Ammon's horn (tissue), 1 donor: Measurements from ENCODE around the gene NKX2-2.

Source experiments
- DNase-seq: peaks from one replicate; pipeline ENCODE4 v3.0.0-alpha.2; 2016; ENCODE audit warnings: low spot score

NKX2-2 gene

GRCh38 chr20:21513881-21514540 lies at the start of gene NKX2-2:
Gene NKX2-2, minus strand, starts transcription at chr20:21514064. Its CDS starts 395 bp downstream, at chr20:21513669.
- DNase-seq: peak; percentile 75

DNA sequence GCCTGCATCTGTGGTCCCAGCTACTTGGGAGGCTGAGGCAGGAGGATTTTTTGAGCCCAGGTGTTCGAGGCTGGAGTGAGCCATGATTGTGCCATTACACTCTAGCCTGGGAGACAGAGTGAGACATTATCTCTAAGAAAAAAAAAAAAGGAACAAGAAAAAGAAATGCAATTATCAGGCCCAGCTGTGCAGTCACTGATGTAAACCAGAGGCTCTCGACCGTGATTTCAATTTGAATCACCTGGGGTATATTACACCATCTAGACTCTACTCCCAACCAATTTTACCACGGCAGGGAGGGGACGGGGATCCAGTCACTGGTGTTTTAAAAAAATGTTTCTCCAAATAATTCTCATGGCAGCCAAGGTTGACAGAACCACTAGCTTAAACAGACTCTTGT lies 48.8 kb upstream of the NKX2-2 start:
- no peak for DNase-seq

DNA sequence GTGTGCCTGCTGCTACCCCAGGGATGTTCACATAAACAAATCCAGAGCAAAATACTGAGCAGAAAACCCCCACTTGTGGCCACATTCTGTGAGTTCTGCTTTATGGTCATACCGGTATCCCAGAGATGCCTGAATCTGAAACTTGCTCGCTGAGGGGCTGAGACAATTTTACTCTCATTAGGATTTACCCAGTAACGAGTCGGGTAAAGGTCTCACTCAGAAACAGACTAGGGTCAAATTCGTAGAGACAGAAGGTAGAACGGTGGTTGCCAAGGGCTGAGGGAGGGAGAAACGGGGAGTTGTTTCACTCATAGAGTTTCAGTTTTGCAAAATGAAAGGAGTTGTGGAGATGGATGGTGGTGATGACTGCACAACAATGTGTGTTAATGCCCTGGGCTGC lies 45.4 kb upstream of the NKX2-2 start:
- DNase-seq: no peak

DNA sequence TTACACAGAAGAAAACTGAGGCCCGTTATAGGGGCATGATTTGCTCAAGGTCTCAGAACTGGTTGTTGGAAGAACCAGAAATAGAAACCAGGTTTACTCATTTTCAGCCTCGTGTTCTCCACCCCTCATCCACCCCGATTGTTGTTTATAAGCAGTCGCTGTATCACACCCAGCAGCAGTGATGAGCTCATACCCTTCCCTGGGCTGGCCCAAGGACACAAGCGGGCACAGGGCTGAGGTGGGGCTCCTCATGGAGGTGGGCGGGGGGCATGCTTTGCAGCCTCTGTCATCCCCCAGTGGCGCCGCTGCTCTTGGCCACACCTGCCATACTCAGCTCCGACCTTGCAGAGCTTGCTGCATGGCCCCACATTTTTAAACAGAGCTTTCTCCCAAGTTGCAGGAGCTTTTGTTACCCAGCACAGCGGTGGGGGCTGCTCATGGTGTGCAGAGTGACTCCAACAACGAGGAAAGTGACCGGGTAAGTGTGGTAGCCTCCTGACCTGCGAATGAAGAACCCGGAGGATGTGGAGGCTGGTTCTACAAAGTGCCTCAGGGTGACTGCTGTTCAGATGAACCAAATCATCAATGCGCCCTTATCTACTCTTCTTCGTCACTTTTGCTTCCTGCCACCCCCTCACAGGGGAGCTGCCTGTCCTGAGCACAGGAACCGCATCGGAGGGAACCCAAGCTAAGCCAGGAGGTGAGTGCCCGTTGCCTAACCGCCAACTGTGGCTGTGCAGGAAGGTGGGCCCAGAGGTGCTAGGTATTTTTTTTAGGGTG lies 43.6 kb upstream of the NKX2-2 start:
- DNase-seq: no peak

- DNase-seq: no peak
Observed at GRCh38 chr20:21556398-21556797, 42.5 kb upstream of the NKX2-2 start.

GRCh38 chr20:21555470-21556120 lies 41.7 kb upstream of the NKX2-2 start:
- DNase-seq: no peak

DNA sequence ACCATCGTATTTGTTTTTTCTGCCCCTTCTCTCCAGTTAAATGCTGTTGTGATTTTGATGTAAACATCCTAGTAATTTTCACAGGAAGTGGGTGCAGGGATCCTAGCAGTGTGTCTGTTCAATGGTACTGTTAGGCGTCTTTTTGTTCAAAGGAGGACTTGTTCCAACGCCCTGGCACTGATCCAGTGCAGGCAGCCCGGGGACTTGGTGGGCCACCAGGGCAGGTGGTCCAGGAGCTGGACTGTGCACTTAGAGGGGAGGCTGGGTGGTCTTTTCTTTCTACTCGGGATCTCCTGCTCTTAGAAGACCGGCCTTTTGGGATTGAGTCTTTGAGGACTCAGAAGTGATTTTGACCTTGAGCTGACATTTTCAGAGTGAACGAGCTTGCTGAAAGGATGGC lies 41.1 kb upstream of the NKX2-2 start:
- DNase-seq: peak; percentile 54

- DNase-seq: no peak
Observed at GRCh38 chr20:21554376-21554890, 40.6 kb upstream of the NKX2-2 start.

DNA sequence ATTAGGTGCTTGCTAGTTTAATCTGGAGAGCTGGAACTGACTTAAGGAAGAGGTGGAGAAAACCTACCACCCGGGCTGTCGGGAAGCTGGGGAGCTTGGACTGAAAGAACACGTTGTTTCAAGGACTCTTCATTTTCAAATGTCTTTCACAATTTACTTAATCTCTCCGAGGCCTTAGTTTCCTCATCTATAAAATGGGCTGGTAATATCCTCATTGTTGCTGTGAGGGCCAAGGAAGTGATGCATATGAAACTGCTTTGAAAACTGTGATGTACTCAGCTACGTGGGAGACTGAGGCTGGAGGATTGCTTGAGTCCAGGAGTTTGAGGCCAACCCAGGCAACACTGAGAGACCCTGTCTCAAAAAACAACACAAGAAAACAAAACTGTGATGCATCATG lies 36.7 kb upstream of the NKX2-2 start:
- DNase-seq: no peak

GRCh38 chr20:21548390-21549035 lies 34.6 kb upstream of the NKX2-2 start:
- no peak for DNase-seq

GRCh38 chr20:21546355-21546754 lies 32.5 kb upstream of the NKX2-2 start:
- DNase-seq: no peak

DNA sequence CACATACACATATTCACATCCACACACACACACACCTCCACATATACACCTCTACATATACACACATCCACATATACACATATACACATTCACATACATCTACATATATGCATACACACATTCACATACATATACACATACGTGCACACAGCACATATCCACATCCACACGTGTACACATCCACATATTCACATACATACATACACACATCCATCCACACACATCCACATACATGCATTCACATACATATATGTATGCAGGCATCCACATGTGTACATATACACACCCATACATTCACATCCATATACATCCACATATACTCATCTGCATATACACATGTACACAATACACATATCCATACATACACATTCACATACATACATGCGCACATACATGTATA lies 25.6 kb upstream of the NKX2-2 start:
- DNase-seq: no peak

DNA sequence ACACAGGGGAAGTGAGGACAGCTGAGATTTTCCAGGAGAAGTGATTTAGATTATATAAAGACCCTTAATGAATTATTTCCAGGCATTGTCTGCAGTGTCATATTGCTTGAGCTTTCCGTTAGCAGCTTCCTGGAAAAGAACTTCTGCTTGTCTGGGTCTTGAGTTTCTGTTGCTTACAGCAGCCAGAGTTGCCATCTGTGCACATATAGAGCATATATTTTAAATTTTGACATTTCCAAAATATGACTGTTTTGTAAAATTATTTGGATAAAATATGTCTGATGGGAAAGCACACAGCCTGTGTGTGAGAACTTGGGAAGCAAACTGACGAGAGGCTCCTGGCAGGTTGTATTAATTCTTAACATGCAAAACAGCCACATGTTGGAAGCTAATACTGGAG lies 21.0 kb upstream of the NKX2-2 start:
- no peak for DNase-seq

GRCh38 chr20:21534453-21534852 lies 20.6 kb upstream of the NKX2-2 start:
- no peak for DNase-seq

- peak; percentile 35 for DNase-seq
Observed at GRCh38 chr20:21529863-21530262, 16.0 kb upstream of the NKX2-2 start.

GRCh38 chr20:21528870-21529269 lies 15.0 kb upstream of the NKX2-2 start:
- DNase-seq: no peak

DNA sequence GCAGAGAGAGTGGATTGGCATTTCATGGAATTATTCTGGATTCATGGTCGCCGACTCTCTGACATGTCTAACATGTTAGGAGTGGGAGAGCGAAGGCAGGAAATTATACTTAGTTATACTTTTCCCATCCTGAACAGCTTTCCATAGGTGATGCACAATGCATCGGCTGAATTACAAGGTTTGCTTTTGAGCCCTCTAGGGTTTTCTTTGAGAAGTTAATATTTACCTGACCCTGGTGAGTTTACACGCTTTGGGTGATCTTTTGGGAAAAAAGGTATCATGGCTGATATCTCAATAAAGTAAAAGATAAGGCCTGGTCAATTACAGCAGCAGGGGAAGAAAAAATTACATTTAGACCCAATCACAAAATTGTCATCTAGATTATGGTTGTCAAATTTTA lies 14.0 kb upstream of the NKX2-2 start:
- no peak for DNase-seq

GRCh38 chr20:21526776-21527175 lies 12.9 kb upstream of the NKX2-2 start:
- DNase-seq: no peak

DNA sequence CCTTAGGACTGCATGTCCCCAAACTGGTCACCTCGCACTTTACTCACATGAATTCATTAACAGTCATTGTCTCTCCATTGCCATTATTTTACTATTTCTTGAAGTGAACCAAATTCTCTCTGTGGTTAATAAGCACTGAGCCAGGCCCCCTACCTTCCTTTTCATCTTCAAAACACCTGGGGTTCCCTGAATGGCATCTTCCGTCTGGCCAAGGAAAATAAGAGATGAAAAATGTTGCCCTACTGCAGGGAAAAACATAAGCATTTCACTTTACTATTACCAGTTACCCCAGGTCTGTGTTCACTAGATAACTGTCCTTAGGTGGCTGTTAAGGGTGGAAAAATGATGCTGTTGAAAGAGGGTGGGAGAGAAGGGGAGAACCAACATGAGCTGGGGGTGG lies 10.0 kb upstream of the NKX2-2 start:
- DNase-seq: no peak

DNA sequence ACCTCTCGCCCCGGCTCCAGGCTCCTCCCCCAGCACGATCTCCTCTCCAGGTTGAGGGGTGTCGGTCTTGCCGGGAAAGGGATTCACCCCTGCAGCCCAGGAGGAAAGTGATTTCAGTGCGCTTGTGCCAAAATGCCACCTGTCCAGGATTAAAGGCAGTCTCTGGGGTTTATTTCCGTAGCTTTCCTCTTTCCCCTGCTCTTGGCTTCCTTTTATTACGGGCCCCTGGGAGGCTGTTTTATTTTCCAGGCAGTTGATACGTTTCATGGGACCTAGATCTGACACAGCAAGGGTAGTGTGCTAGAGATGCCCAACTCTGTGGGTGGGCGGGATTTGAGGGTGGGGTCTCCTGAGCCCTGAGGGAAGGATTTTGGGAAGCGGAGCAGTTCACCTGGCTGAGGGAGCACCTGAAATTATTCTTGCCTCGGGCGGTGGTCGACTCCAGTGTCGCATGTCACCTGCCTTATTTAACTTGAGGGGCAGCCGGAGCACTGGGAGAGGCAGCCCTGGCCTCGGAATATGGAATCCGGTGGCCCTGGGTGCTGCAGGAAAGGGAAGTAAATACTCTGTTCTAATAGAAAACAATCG lies 9.5 kb upstream of the NKX2-2 start:
- no peak for DNase-seq

- peak; percentile 65 for DNase-seq
Observed at GRCh38 chr20:21522481-21523280, 8.8 kb upstream of the NKX2-2 start.
